Keratinocyte (primary cell): ENCODE results near the gene MORN5.

ENCODE experiments used
- EZH2 ChIP-seq: IDR thresholded peaks from one replicate; pipeline ENCODE4 v1.6.1; 2012; ENCODE audit warnings: inconsistent platforms, mild to moderate bottlenecking, low read length, moderate library complexity
- TF ChIP-seq, protein P1 (sequence below), 3 experiments: IDR thresholded peaks in 1 of 3; conservative IDR thresholded peaks in 1 of 3; optimal IDR thresholded peaks in 1 of 3; 2 replicates in 2 of 3; 3 replicates in 1 of 3; pipeline versions ENCODE3 to v1.5.1; 2011; ENCODE audit warnings: low read length in 3 of 3, mild to moderate bottlenecking in 3 of 3, moderate library complexity in 2 of 3, control low read depth in 1 of 3, inconsistent platforms in 1 of 3; ENCODE audit not compliant: insufficient read depth in 2 of 3; ENCODE audit errors: extremely low read depth in 1 of 3

DNA sequence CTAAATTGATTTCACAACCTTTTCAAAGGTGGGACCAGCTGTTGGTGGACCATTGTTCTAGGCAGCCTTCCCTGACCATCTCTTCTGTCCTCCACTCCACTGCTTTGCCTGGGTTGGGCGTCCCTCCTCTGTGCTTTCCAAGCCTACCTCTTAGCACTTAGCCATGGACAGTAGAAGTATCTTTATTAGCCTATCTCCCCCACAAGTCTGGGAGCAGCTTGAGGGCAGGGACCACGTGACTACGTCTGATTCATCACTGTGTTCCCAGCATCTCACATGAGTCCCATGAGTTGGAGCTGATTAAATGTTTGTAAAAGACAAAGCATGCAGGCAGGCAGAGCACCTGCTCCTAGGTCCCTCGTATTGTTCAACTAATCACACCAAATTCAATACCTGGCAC lies 20.9 kb downstream of the MORN5 start:
- TF ChIP-seq, protein P1, sequence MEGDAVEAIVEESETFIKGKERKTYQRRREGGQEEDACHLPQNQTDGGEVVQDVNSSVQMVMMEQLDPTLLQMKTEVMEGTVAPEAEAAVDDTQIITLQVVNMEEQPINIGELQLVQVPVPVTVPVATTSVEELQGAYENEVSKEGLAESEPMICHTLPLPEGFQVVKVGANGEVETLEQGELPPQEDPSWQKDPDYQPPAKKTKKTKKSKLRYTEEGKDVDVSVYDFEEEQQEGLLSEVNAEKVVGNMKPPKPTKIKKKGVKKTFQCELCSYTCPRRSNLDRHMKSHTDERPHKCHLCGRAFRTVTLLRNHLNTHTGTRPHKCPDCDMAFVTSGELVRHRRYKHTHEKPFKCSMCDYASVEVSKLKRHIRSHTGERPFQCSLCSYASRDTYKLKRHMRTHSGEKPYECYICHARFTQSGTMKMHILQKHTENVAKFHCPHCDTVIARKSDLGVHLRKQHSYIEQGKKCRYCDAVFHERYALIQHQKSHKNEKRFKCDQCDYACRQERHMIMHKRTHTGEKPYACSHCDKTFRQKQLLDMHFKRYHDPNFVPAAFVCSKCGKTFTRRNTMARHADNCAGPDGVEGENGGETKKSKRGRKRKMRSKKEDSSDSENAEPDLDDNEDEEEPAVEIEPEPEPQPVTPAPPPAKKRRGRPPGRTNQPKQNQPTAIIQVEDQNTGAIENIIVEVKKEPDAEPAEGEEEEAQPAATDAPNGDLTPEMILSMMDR (optimal IDR thresholded peaks at IDR 0.05 in 1 of 3, IDR thresholded peaks at IDR 0.05 in 1 of 3, conservative IDR thresholded peaks at IDR 0.05 in 1 of 3; ENCODE audit: extremely low read depth in 1 of 3, insufficient read depth in 2 of 3, low read length in 3 of 3), result no peak
- TF ChIP-seq EZH2, result no peak
